HG03571 (cell line): ENCODE measurements around the gene LRRC58.
"Not testable (repeated sequence)": the region's sequence is repeated elsewhere in the genome, so short reads cannot be mapped to it uniquely, and the experiment has no call there.

ENCODE experiments used
- ATAC-seq: cut with Tn5 transposase; IDR thresholded peaks from one replicate; pipeline ENCODE4 v1.9.1; 2021; ENCODE audit not compliant: unreplicated experiment

LRRC58 gene

DNA sequence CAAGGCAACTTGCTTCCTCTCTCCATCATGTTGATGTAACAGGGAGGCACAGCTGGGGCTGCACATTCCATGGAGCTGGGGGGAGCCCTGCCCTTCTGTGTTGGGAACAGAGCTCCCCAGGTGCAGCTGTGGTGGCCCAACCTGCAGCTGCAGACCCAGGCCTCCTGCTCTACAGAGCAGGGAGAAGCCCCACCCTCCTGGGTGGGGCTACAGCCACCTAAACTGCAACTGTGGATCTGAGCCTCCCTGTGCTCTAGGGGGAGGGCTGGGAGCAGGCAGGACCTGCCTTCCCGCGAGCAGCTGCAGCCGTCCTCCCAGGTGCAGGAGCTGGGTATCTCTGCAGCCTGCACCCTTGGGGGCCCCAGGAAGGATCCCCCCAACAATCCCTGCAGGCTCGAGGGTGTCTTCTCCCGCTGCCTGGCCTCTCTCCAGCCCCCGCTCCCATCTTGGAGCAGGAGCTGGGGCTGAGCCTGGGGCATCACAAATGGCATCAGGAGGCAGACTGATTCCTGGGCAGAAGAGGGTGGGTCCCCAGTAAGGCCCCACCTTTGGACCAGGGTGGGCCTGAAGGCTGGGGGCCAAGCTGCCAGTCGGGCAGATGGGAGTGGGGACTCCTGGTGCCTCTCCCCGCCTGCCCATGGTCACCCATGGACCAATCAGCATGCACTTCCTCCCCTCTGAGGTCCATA lies 7.4 kb downstream of the LRRC58 start:
- no peak for ATAC-seq

DNA sequence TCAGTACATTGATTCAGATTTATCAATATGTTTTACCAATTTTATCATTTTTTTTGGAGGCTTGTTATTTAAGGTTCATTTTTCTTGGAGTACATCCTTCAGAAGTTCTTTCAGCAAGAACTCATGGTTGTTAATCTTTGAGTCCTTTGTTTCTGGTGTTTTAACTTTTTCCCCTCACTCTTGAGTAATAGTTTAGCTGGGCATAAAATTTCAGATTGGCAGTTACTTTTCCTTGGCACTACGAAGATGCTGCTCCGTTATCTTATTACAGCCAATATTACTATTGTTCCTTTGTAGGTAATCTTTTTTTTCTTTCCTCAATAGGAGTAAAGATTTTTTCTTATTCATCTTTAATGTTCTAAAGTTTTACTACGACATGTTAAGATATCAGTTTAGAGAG lies 9.8 kb downstream of the LRRC58 start:
- ATAC-seq: no peak

DNA sequence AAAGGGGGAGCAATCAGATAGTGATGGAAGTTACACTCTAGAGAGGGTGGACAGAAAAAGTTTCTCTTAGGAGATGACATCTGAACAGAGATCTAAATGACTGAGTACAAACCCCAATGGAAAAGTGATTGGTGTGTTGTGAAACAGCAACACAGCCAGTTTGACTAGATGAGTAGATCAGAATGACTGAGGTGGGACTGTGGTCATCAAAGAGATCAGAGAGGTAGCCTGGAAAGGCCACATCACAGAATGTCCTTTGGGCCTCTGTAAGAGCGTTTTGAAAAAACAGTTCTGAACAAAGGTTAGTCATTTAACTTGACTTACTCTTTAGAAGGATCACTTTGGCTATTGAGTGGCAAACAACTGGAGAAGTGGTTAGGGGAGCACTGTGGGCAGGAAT lies 10.6 kb downstream of the LRRC58 start:
- no peak for ATAC-seq

DNA sequence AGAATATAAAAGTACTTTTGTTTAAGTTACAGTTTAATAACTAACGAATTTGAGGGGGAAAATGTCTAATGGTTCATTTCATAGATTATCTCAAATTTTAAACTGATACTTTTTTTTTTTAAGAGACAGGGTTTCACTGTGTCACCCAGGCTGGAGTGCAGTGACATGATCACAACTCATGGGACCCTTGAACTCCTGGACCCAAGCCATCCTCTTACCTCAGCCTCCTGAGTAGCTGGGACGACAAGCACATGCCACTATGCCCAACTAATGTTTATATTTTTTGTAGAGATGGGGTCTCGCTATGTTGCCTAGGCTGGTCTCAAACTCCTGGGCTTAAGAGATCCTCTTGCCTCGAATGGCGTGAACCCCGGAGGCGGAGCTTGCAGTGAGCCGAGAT lies 16.5 kb downstream of the LRRC58 start:
- ATAC-seq: no peak

DNA sequence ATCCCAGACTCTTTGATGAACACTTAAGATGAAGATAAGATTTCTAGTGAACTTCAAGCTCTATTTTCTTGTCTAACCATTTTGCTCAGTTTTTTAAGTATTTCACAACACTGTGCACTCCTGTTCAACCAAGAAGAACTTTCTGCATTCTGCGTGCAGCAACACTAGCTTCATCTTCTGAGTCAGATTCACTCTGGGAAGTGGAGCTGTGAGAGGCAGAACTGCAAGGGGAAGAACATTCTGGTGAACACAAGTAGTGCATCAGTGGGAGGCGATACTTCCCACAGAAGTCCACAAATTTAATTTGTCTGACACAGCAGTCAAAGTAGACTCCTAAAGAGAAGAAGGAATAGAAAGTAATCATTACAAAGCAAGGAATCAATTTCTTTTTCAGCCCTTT lies 18.1 kb downstream of the LRRC58 start:
- ATAC-seq: no peak

DNA sequence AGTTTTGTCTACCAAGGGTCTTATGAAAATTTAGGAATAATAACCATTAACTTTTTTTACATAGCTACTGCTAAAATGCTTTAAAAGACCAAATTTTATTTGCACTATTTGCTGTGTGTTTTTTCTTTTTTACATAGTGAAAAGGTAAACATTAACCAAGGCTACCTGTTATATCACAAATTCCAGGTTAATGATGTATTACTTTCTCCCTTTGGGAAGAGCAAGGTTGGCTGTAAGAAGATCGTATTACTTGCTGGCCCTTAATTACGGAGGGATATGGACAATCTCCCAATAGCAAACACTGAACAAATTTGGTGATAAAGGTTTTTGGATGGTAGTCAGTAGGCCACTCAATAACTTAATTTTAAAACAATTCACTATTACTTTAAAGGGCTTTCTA lies 22.4 kb downstream of the LRRC58 start:
- no peak for ATAC-seq

DNA sequence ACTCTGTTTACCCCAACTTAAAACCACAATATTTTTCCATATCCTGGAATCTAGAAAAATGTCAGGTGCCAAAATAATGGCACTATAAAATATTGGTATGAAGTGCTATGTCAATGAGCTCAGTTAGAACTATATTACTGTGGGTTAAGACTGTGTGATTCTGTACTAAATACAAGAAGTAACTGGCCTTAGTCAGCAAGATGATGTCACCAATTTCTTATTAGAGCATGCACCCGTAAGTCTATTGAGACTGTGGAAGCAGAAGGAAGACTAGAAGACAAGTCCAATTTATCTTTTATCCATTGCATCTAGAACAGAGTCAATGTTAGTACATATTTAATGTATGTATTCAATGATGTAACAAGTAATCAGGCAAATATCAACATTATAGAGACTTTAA lies 25.0 kb downstream of the LRRC58 start:
- ATAC-seq: no peak

DNA sequence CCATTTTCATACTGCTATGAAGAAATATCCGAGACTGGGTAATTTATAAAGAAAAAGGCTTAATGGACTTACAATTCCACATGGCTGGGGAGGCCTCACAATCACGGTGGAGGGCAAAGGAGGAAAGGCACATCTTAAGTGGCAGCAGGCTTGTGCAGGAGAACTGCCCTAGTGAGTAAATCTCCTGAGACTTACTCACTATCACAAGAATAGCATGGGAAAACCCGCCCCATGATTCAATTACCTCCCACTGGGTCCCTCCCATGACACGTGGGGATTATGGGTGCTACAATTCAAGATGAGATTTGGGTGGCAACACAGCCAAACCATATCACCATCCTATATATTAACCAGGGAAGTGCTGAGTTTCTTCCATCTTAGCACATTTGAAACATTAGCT lies 25.4 kb downstream of the LRRC58 start:
- ATAC-seq: not testable (repeated sequence)

DNA sequence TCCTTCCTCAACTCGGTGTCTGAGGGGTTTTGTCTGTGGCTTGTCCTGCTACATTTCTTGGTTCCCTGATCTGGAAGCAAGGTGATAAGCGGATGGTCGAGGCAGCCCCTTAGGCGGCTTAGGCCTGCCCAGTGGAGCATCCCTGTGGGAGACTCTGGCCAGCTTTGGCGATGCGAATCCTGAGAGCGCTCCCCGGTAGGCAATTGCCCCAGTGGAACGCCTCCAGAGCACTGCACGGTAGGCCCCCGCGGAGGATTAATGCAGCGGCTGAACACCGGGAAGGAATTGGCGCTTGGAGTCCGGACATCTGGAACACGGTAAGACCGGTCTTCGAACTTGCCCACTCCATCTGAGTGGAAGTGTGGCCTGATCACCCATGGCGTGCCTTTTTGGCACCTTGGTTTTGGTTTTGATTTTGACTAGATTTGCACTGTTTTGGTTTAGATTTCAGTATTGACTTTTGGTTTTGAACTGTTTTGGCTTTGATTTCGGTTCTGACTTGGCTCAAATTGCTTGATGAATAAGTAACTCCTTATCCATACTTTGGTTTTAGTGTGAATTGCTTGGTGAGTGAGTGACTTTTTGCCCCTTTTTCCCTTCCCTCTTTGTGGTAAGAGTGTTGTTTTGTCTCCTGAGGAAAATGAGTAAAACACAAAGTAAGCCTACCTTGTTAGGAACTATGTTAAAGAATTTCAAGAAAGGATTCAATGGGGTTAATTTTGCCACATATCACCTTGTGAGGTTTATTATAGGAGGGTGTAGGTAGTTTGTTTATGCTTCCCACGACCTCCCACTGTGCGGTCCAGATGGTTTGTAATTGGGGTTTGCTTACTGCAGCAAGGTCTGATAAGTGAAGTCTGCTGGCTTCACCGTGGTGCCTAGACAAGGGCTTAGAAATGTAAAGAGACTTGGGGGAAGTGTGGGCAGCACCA lies 37.0 kb downstream of the LRRC58 start:
- no peak for ATAC-seq

DNA sequence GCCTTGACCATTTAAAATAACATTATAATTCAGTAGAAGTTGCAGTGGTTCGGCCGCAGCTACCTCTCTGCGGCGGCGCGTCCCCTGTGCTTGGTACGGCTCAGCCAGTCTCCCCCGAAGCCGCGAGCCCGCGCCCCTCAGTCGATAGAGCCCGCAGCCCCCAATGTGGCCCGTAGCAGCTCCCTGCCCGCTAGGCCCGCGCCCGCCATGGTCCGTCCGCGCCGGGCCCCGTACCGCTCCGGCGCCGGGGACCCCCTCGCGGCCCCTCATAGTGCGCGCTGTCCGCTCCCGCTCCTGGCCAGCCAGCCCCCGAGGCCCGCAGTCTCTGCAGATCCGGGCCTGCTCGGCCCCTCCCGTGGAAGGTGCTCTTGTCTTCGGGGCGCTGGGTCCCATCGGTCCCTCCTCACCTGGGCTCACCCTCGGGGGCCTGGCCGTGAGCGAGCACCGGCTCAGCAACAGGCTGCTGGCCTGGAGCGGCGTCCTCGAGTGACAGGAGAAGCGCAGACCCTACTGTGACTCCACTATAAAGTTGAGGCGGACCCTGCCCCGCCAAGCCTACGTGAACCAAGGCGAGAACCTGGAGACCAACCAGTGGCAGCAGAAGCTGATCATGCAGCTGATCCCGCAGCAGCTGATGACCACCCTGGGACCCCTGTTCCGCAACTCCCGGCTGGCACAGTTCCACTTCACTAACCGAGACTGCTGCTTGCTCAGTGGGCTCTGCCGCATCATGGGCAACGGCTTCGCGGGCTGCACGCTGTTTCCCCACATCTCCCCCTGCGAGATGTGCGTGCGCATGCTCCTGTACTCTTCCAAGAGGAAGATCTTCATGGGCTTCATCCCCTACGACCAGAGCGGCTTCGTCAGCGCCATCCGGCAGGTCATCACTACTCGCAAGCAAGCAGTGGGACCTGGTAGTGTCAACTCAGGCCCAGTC lies 42.4 kb downstream of the LRRC58 start:
- no peak for ATAC-seq

DNA sequence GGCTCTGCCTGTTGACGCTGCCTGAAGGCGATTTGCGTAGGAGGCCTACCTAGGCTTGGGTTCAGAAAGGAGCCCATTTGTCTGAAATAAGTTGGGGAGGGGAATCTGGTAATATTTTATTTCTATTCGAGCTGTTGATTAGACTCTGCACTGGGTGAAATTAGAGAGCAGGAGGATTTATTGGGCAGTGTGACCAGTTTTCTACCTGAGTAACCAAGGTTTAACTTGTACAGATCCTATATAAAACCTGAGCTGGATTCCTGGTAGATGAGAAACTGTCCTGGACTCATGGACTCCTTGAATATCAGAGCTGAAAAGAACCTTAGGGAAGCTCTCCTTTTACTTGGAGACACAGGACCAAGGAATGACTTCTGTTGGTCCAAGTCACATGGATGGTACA lies 44.5 kb downstream of the LRRC58 start:
- ATAC-seq: no peak

DNA sequence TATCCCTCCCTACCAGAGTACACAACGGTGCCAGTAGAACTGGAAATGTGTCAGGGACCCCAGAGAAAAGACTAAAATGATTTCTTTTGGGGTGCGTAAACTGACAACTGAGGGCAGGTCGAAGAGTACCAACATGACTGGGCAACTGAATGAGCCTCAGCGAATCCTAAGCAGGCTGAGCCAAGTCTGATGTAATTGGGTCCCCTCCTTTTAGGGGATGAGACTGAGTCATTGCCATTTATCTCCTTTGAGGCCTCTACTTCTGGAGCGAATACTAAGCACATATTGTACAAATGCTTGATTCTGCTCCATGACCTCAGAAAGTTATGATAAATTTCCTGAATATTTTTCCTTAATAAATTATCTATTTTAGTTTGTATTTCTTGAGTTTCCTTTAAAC lies 46.8 kb downstream of the LRRC58 start:
- ATAC-seq: no peak

DNA sequence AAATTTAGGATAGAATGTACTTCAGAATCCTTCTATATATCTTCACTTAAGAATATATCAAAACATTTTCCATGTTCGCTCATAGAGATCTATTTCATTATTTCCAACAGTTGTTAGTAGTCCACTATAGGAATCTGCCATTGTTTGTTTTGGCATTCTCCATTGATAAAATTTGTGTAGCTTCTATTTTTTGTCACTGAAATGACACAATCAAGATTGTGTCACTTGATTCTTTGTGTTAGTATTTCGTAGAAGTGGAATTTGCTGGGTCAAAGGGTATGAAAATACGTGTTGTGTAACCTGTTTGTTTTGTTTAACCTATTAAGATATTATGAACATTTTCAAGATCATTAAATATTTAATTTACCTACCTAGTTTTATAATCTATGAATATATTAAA lies 48.2 kb downstream of the LRRC58 start:
- ATAC-seq: no peak

DNA sequence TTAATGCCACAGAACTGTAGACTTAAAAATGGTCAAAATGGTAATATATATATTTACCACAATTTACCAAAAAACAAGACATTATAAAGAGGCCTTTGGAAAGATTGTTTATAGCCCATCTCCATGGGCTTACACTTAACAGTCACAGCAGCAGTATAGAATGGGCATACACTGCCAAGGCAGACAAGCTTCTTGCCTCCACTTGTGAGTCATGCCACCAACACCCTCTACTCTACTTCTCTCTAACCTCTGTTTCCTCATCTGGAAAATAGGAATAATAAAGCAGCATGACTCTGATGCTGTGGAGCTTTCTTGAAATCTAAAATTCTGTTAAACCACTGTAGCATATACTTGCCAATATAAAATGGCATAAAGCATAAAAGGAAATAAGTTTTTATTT lies 49.8 kb downstream of the LRRC58 start:
- no peak for ATAC-seq

DNA sequence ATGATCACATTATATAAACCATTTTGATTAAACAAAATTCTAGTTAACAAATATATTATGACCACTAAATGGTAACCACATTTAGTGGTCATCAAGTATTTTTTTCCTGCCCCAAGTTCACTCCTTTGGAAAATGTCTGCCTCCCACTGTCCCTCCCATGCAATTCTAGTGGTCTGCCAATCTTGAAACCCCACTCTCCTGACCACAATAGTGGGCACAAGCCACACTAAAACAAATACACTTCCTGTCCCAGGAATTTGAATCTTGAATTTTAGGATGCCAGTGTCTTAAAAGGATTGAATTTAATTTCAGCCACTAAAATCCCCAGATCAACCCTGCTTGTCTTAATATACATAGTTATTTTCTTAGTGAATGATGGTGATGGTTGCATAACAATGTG lies 50.2 kb downstream of the LRRC58 start:
- ATAC-seq: no peak

DNA sequence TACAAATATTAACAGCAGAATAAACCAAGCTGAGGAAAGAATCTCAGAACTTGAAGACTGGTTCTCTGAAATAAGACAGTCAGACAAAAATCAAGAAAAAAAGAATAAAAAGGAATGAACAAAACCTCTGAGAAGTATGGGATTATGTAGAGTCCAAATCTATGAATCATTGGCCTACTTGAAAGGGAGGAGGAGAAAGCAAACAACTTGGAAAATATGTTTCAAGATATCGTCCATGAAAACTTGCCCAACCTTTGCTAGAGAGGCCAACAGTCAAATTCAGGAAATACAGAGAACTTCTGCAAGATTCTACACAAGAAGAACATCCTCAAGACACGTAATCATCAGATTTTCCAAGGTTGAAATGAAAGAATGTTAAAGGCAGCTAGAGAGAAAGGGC lies 57.6 kb downstream of the LRRC58 start:
- not testable (repeated sequence) for ATAC-seq

DNA sequence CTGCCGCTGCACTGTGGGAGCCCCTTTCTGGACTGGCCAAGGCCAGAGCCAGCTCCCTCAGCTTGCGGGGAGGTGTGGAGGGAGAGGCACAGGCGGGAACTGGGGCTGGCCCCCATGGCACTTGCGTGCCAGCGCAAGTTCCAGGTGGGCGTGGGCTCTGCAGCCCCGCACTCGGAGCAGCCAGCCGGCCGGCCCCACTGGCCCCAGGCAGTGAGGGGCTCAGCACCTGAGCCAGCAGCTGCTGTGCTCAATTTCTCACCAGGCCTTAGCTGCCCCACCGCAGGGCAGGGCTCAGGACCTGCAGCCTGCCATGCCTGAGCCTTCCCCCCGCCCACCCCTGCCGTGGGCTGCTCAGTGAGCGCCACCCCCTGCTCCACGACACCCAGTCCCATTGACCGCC lies 59.5 kb downstream of the LRRC58 start:
- ATAC-seq: no peak

DNA sequence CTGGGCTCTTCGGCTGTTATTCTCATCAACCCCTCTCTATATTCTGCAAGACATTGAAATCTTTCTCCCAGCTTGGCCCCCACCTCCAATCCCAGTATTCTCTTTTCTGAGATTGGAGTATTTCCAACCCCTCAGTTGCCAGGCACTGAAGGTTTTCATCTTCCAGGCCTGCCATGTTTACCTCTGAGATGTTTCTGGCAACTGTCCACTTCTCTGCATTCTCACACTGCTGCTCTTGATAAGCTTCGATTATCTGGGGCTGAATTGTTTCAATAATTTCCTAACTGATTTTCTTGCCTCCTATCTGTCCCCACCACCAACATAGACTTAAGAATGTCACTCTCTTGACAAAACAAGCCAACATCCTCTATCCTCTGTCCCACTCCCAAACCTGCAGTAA lies 62.7 kb downstream of the LRRC58 start:
- ATAC-seq: no peak

DNA sequence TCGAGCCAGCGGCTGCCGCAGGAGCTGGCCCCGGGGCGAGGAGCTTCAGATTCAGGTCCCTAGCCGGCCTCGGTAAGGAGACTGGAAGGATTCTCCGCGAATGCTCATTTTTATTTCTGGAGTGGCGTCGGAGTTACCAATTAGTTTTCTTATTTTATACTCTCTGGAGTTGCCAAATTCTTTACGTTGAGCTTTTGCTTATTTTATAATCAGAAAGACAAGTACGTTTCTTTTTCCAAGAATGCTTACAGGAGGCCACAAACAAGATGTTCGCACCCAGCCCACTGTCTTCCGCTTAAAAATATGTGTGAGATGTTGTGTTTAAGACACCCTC lies 63.7 kb downstream of the LRRC58 start:
- ATAC-seq: no peak

DNA sequence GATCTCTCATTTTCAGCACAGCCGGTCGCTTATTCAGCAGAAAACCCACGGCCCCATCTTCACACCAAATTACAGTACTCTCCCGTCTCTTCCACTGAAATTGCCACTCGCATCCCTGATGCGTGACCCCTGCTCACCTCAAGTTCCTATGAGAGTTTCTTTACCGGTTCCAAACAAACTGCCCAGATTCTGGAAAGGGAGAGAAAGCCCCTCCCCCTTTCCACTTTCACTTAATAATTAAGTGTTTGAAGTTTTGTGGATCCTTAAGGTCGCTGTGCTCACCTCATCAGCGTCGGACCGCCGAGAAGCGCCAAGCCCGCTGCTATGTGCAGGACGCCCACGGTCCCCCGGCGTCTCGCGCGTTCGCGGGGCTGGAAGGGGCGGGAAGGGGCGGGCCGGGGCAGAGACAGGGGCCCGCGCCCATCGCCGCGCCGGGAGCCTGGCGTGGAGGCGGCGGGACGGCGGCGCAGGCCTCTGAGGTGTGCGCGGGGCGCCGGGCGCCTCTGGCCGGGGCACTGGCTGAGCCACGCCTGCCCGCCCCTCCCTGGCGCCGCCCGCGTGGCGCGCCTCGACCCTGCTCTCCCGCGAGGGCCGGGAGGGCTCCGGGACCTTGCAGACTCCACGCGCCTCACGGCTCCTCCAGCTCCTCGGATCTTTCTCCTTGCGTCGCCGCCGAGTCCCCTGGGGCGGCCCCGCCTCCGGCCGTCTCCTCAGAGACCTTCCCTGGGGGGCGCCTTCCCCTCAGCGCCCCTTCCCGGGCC lies 64.2 kb downstream of the LRRC58 start, which contains the start of gene GPR156:
GPR156 (minus strand) TSS at position 476 of the 761 bp plus-strand sequence. CDS start 41,124 bp downstream, outside the sequence.
- ATAC-seq: no peak

DNA sequence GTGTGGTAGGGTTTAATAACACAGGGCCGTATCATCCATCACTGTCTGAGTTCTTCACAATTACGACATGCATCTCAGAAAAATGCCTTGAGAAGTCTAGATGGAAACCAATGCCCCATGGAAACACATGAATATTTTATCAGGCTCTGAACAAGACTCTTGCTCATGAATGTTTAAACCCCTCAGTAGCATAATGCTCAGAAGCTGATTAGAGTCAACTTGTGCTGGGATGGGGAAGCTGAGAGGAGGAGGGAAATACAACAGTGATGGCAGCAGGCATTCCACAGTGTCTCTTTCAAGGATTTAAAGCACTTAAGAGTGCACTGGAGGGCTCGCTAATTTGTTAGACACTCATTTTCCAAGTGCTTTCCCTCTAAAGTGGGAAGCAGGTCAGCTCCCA lies 67.9 kb downstream of the LRRC58 start:
- no peak for ATAC-seq
